Esophagus (tissue), 2 donors: ENCODE results near the gene SLC35E1. TPM values are rescaled to one million over a fixed set of nuclear protein-coding genes. Genes with fewer than 3 reads are reported as not detected.
"Not testable (repeated sequence)": the region's sequence is repeated elsewhere in the genome, so short reads cannot be mapped to it uniquely, and the experiment has no call there.

ENCODE experiments used
- H3K27ac ChIP-seq, 2 donors: one replicate each; pipeline ENCODE4 v1.5.1; 2013; ENCODE audit warnings: low read depth in 2 of 2, mild to moderate bottlenecking in 2 of 2, inconsistent platforms in 1 of 2, low read length in 1 of 2, moderate library complexity in 1 of 2
- H3K27me3 ChIP-seq, 2 donors: one replicate each; pipeline ENCODE4 v1.6.1; 2013; ENCODE audit warnings: low read length in 2 of 2, control low read depth in 1 of 2, mild to moderate bottlenecking in 1 of 2; ENCODE audit not compliant: insufficient read depth in 2 of 2, control insufficient read depth in 1 of 2
- H3K36me3 ChIP-seq, 2 donors: one replicate each; pipeline ENCODE4 v1.6.1; 2013; ENCODE audit warnings: low read length in 1 of 2; ENCODE audit not compliant: control insufficient read depth in 2 of 2, insufficient read depth in 2 of 2
- H3K4me1 ChIP-seq, 2 donors: one replicate each; pipeline ENCODE4 v1.6.1; 2013; ENCODE audit warnings: low read length in 1 of 2; ENCODE audit not compliant: control insufficient read depth in 2 of 2, insufficient read depth in 2 of 2
- H3K4me3 ChIP-seq, 2 donors: one replicate each; pipeline ENCODE4 v1.5.1; 2013; ENCODE audit warnings: low read length in 2 of 2, mild to moderate bottlenecking in 2 of 2, low read depth in 1 of 2, moderate library complexity in 1 of 2
- H3K9me3 ChIP-seq, 2 donors: one replicate each; pipeline ENCODE4 v1.6.1; 2013; ENCODE audit warnings: mild to moderate bottlenecking in 2 of 2, low read depth in 1 of 2, low read length in 1 of 2, moderate library complexity in 1 of 2; ENCODE audit not compliant: control insufficient read depth in 2 of 2, insufficient read depth in 1 of 2
- WGBS, 2 donors: extraction: QIAGEN DNeasy Blood & Tissue Kit; methylation state at CpG; one replicate each; pipeline ENCODE4 v1.1.7; 2013; 5-methylcytosine and 5-hydroxymethylcytosine counted together
- polyA plus RNA-seq, 2 donors: library from polyadenylated mRNA; stranded (reverse); fragments of 200-250 nt; gene quantifications; one replicate each; pipeline ENCODE4 v1.2.3, GENCODE V29; 2013
- donor health status: healthy with polysubstance abuse.
- donor health status: Bipolar disorder and iron deficiency.

SLC35E1 gene
- polyA plus RNA-seq, 2 donors: 15.5 to 20.6 TPM

- H3K4me3 ChIP-seq, H3K4me1 ChIP-seq, H3K27me3 ChIP-seq, H3K9me3 ChIP-seq, H3K27ac ChIP-seq: not testable (repeated sequence)
- WGBS, 2 donors: 93 to 94% methylated on average over 9 to 10 of the region's 10 CpGs
- H3K36me3 ChIP-seq: peaks cover 3 to 17% of the 10 kb centered on the region in 2 donors
Measured at GRCh38 chr19:16512611-16513010, 59.6 kb downstream of the SLC35E1 start.

GRCh38 chr19:16509141-16510061 lies 62.8 kb downstream of the SLC35E1 start:
- Histone ChIP-seq H3K9me3 (no peaks in the 10 kb centered on the region), H3K4me3 (no peak overlapping the region), H3K4me1 (no peaks in the 10 kb centered on the region), H3K27me3 (no peaks in the 10 kb centered on the region), H3K27ac (peak overlapping the region in 1 of 2 donors; percentile 5), H3K36me3 (peaks cover 0 to 5% of the 10 kb centered on the region in 2 donors)
- WGBS, 2 donors: 78 to 80% methylated on average over 28 of the region's 28 CpGs

- Histone ChIP-seq H3K9me3 (no peaks in the 10 kb centered on the region), H3K27me3 (no peaks in the 10 kb centered on the region), H3K36me3 (peaks cover 0 to 3% of the 10 kb centered on the region in 2 donors), H3K27ac (no peak overlapping the region), H3K4me3 (no peak overlapping the region), H3K4me1 (no peaks in the 10 kb centered on the region)
- 92% methylated on average over 5 of the region's 5 CpGs for WGBS, 2 donors
Measured at GRCh38 chr19:16508546-16508945, 63.7 kb downstream of the SLC35E1 start.

- Histone ChIP-seq H3K4me3 (no peak overlapping the region), H3K4me1 (no peaks in the 10 kb centered on the region), H3K9me3 (no peaks in the 10 kb centered on the region), H3K27me3 (no peaks in the 10 kb centered on the region), H3K27ac (no peak overlapping the region), H3K36me3 (no peaks in the 10 kb centered on the region)
- 89 to 90% methylated on average over 6 of the region's 6 CpGs for WGBS, 2 donors
Measured at GRCh38 chr19:16506961-16507360, 65.3 kb downstream of the SLC35E1 start.

- not testable (repeated sequence) for H3K4me1 ChIP-seq, H3K27me3 ChIP-seq, H3K27ac ChIP-seq, H3K4me3 ChIP-seq, H3K36me3 ChIP-seq, H3K9me3 ChIP-seq
- WGBS, 2 donors: 92 to 94% methylated on average over 10 to 11 of the region's 11 CpGs
Measured at GRCh38 chr19:16506161-16506560, 66.1 kb downstream of the SLC35E1 start.

- H3K4me1 ChIP-seq: no peaks in the 10 kb centered on the region
- 80 to 87% methylated on average over 3 of the region's 3 CpGs for WGBS, 2 donors
Measured at GRCh38 chr19:16504271-16504670, 67.9 kb downstream of the SLC35E1 start.

More at GRCh38 chr19:16504271-16504670, 67.9 kb downstream of the SLC35E1 start:
- no peaks in the 10 kb centered on the region for H3K36me3 ChIP-seq
- no peak overlapping the region for H3K4me3 ChIP-seq
- H3K27ac ChIP-seq: no peak overlapping the region
- H3K9me3 ChIP-seq: no peaks in the 10 kb centered on the region
- H3K27me3 ChIP-seq: no peaks in the 10 kb centered on the region

Other genes starting within 250 kb of the SLC35E1 start
- 10 to 100 TPM in 1 of 2 donors, 1 to 10 TPM in 1; 2.4 to 12.1 TPM for gene KLF2, start 247.6 kb downstream of the SLC35E1 start, polyA plus RNA-seq
- 10 to 100 TPM; 17.7 to 20.2 TPM for gene EPS15L1, start 100.4 kb downstream of the SLC35E1 start, polyA plus RNA-seq
- under 1 TPM in 1 of 2 donors, not detected in 1; 0.02 TPM for gene CALR3, start 76.2 kb downstream of the SLC35E1 start, polyA plus RNA-seq
- gene C19orf44, start 76.0 kb downstream of the SLC35E1 start, polyA plus RNA-seq: 1 to 10 TPM; 1.6 to 2.5 TPM
- gene CHERP, start 30.0 kb downstream of the SLC35E1 start, polyA plus RNA-seq: 10 to 100 TPM; 15.2 to 20.1 TPM
- gene MED26, start 55.8 kb upstream of the SLC35E1 start, polyA plus RNA-seq: 1 to 10 TPM; 5.0 to 5.5 TPM
- 10 to 100 TPM; 41.3 to 52.0 TPM for gene SMIM7, start 87.7 kb upstream of the SLC35E1 start, polyA plus RNA-seq
- 1 to 10 TPM; 1.3 to 2.6 TPM for gene TMEM38A, start 88.7 kb upstream of the SLC35E1 start, polyA plus RNA-seq
- under 1 TPM; 0.06 to 0.22 TPM for gene NWD1, start 147.4 kb upstream of the SLC35E1 start, polyA plus RNA-seq